Stimulated activated CD8-positive, alpha-beta memory T cell treated with anti-CD3 and anti-CD28 coated beads, Interleukin-2, amount 100 ng/mL, for 1 hour (primary cell): Measurements from ENCODE around the gene CEP72.
A peak's percentile ranks its signal among the peaks of the same experiment; 100 is the strongest.
"Not testable (repeated sequence)": the region's sequence is repeated elsewhere in the genome, so short reads cannot be mapped to it uniquely, and the experiment has no call there.

Experiments
- DNase-seq, 2 donors: peaks; one replicate each; pipeline ENCODE4 v3.0.0-alpha.2; 2020; ENCODE audit warnings: low read depth in 2 of 2

The CEP72 gene

DNA sequence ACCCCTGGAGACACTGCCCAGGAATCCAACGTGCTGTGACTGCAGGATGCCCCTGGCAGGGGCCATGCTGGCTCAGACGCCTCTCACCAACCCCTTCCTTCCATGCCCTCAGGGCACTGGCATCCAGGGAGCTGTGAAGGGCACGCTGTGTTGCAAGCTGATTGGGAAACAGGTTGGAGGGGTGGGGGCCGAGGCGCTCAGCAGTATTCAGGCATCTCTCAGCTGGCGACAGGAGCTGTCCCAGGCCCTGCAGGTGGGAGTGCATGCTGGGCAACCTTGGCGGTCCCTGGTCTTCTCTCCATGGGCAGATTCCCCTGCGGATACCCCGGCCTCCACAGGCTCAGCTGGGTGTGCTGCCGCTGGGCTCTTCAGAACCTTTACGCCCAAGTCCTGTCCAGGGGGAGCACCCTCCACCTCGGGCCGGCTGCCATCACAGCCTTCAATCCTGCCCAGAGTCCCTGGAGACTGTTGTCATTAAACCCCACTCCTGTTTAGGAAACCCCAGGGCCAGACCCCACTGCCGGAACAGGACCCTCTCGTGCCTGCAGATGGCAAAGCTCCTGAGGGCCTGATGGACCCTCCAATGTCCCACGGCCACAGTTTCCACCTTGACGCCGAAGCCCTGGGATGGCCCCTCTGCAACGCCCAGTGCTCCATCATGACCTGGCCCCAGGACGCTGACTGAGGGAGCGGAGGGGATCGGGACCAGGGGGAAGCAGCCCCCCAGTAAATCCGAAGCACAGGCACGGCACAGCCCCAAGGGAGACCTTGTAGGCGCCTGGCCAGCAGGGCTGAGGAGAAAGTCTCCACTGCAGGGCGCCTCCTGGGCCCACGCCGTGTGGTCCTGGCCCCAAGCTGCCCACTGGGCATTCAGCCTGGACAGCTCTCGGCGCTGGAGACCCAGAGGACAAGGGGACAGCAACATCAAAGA, 71.7 kb downstream of the CEP72 start:
- no peak for DNase-seq

- DNase-seq = no peak
Observed at GRCh38 chr5:684751-685216, 72.6 kb downstream of the CEP72 start.

- DNase-seq = no peak
Observed at GRCh38 chr5:685262-686171, 73.4 kb downstream of the CEP72 start.

DNA sequence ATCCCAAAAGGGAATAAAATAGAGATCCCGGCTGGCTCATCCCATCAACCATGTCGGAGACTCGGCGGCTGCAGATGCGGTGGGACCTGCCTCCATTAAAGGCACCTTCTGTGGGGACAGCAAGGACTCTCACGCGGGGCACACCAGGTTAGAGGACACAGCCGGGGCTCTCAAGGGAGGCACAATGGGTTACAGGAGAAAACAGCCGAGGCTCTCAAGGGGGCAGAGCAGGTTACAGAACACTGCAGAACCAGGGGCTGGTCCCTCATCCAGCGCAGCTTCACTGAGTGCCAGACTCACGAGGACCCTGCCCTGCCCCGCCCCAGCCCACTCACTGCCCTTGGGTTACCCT, 74.0 kb downstream of the CEP72 start:
- DNase-seq = not testable (repeated sequence)

DNA sequence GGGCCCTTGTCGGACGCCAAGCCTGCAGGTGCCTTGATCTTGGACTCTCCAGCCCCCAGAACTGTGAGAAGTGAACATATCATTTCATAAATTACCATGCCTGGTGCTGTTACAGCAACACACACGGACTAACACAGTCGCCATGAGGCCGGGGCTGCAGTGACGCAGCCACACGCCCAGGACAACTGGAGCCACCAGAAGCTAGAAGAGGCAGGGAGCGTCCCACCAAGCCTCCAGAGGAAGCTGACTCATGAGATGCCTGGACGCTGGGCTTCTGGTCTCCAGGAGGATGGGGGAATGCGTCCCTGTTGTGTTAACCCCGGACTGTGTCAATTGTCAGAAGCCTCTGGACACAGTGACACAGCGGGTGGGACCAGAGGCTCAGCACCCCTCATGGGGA, 74.8 kb downstream of the CEP72 start:
- DNase-seq = not testable (repeated sequence)

- not testable (repeated sequence) for DNase-seq
Observed at GRCh38 chr5:688348-689010, 76.3 kb downstream of the CEP72 start.

DNA sequence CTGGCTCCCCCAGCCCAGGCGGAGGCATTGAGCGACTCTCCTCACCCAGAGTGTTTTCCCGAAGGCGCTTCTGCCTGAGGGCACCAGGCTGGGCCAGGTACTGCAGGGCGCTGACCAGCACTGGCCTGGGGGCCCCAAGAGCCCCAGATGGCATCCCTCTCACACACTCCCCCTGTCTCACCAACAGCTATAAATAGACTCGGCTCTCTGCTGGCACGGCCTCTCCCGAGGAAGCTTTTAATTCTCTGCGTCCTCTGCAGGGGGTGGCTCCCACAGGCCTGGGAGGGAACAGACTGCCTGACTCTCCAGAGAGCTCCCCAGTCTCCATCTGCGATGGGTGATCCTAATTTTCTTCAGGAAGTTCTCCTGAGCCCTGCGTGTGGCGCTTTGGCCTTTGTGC, 78.2 kb downstream of the CEP72 start:
- not testable (repeated sequence) for DNase-seq

DNA sequence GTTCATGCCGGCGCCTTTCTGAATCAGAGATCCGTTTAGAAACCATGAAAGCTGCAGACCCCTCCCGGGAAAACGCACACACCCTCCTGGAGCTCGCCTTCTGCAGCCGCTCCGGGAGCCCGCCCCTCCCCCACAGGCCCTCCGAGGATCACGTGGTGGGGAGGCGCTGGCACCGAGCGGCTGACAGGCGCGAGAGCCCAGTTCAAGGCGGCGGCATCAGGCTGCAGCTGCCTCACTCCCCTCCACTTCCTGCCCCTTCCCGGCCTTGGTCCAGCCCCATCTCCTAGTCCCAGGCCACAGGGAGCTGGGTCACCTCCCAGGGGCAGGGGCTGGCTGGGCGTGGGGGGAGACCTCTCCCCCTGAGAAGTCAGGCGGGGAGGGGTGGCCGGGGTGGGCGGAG, 78.9 kb downstream of the CEP72 start:
- not testable (repeated sequence) for DNase-seq

DNA sequence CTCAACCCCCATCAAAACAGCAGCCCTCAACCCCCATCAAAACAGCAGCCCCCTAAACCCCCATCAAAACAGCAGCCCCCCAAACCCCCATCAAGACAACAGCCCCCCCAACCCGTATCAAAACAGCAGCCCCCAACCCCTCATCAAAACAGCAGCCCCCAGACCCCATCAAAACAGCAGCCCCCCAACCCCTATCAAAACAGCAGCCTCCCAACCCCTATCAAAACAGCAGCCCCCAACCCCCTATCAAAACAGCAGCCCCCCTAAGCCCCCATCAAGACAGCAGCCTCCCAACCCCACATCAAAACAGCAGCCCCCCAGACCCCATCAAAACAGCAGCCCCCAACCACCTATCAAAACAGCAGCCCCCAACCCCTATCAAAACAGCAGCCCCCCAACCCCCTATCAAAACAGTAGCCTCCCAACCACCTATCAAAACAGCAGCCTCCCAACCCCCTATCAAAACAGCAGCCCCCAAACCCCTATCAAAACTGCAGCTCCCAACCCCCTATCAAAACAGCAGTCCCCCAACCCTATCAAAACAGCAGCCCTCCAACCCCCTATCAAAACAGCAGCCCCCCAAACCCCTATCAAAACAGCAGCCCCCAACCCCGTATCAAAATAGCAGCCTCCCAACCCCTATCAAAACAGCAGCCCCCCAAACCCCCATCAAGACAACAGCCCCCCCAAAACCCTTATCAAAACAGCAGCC, 79.8 kb downstream of the CEP72 start:
- no peak for DNase-seq

DNA sequence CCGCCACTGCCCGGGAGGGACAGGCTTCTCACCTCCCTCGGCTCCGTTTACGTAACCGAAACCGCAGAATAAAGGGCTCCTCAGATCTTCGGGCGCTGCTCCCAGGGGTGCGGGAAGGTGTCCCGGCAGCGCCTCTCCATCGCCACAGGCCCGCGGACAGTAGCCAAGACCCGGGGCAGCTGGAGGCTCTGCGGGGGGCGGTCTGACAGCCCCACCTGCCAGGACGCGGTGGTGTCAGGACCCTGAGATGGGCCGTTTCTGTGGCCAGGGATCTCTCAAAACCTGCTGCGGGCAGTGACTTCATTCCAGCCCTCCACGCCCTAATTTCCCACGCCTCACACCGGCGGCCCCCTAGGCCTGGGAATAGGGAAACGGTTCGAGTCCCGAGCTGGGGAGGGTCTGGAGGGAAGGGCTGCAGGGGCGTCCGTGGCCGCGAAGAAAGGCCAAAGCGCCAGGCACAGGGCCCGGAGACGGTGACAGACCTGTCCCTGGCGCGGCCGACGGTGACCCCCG, 80.4 kb downstream of the CEP72 start:
- DNase-seq = not testable (repeated sequence)

GRCh38 chr5:693271-694041, 81.3 kb downstream of the CEP72 start, which contains the start of gene TPPP:
Gene TPPP, minus strand, starts transcription at chr5:693352. Its CDS starts 15,292 bp downstream, at chr5:678060.
- DNase-seq = peak; percentile 58 to 69

- DNase-seq = not testable (repeated sequence)
Observed at GRCh38 chr5:694042-694431, 81.9 kb downstream of the CEP72 start.

GRCh38 chr5:695475-695874, 83.3 kb downstream of the CEP72 start:
- not testable (repeated sequence) for DNase-seq

DNA sequence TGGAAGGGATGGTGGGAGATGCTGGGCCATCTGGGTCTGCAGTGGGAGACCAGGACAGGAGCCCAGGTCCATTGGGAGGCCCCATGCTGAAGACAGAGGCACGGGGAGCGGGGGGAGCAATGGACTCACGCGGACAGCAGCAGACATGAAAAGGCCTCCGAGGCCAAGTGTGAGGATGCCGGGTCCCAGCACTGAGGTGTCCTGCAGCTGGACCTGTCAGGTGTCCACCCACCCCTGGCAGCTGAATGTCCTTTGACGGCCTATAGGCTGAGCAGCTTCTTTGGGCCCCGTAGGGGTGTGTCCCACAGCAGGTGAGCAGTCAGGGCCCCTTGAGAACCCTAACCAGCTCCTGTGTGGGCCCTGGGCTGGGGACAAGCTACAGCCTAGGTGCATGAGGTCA, 84.1 kb downstream of the CEP72 start:
- not testable (repeated sequence) for DNase-seq

DNA sequence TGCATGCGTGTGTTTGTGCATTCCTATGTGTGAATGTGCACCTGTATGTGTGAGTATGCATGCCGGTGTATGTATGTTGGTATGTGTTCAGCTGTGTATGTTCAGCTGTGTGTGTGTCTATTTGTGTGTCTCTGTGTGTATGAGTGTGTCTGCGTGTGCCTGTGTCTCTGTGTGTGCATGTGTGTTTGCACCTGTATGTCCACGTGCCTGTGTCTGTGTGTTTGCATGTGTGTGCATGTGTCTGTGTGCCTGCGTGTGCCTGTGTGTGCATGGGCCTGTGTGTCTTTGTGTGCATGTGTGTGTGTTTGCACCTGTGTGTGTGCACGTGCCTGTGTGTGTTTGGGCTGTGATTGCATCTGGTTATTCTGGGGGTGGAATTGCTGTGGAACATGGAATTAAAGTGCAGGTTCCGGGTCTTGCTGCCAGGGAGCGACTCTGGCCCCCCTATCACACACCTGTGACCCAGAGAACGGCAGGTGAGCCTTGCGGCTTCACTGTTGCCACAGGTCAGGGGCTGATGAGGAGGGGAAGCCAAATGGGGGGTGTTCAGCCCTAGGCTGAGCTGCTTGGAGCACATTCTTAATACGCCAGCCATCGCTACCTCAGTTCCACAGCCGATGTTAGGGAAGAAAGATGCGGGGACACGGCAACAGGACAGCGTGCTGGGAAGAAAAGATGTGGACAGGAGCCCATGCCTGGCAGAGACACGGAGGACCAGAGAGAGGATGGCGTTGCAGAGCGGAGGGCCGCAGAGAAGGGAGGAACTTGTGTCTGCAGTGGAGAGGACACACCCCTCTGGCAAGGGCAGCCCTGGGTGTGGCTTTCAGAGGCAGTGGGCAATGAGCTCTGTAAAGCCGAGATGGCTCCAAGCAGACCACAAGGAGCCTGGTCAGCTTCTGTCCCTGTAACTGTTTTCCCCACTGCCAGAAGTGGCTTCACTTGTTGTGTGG, 84.9 kb downstream of the CEP72 start:
- DNase-seq = not testable (repeated sequence)
